Adrenal gland (tissue), 12 donors: ENCODE data around the gene PMVK. TPM values are rescaled to one million over a fixed set of nuclear protein-coding genes. Genes with fewer than 3 reads are reported as not detected.

Experiments
- DNase-seq, 7 donors: peaks; one replicate each; pipeline ENCODE4 v3.0.0-alpha.2; 2019 to 2020
- H3K27ac ChIP-seq, 5 donors: fragments of 200-600 bp; sonication (generic) in 4 of 5; 1 replicate in 3 of 5; 2 replicates in 2 of 5; pipeline versions ENCODE4 v1.5.1 to v1.8.0; 2016 to 2020; ENCODE audit warnings: mild to moderate bottlenecking in 1 of 5
- H3K27me3 ChIP-seq: fragments of 200-600 bp; 2 replicates; pipeline ENCODE4 v1.8.0; 2021
- H3K36me3 ChIP-seq, 2 donors: fragments of 200-600 bp; replicated peaks in 1 of 2; 1 replicate in 1 of 2; 2 replicates in 1 of 2; pipeline versions ENCODE4 v1.5.1 to v1.8.0; 2018 to 2022
- H3K4me1 ChIP-seq, 2 donors: fragments of 200-600 bp; replicated peaks in 1 of 2; 1 replicate in 1 of 2; 2 replicates in 1 of 2; pipeline versions ENCODE4 v1.5.1 to v1.8.0; 2018 to 2021
- H3K4me3 ChIP-seq, 4 donors: fragments of 200-600 bp; sonication (generic) in 3 of 4; one replicate each; pipeline ENCODE4 v1.5.1; 2016 to 2018
- H3K9me3 ChIP-seq, 3 donors: fragments of 200-600 bp; sonication (generic) in 1 of 3; replicated peaks in 1 of 3; 1 replicate in 2 of 3; 2 replicates in 1 of 3; pipeline versions ENCODE4 v1.5.1 to v1.8.0; 2016 to 2021
- POLR2A ChIP-seq, 2 donors: fragments of 450-650 bp; IDR thresholded peaks; one replicate each; pipeline ENCODE4 v1.6.1; 2017; ENCODE audit warnings: antibody characterized with exemption in 2 of 2, mild to moderate bottlenecking in 2 of 2, moderate library complexity in 1 of 2
- WGBS, 4 donors: extraction: QIAGEN DNeasy Blood & Tissue Kit in 2 of 4; methylation state at CpG; one replicate each; pipeline versions ENCODE4 v1.1.5 to v1.1.7; 2013 to 2017; 5-methylcytosine and 5-hydroxymethylcytosine counted together
- intact Hi-C, 2 donors: fragments of 100-400 bp; cut with DNase I; formaldehyde crosslinking; loops; one replicate each; pipeline versions ENCODE4 v1.14.1 to v1.15.0; 2022 to 2023
- polyA plus RNA-seq, 3 donors: library from polyadenylated mRNA; stranded (reverse); fragments of 200-250 nt in 2 of 3; fragments of 350-450 nt in 1 of 3; fragmentation: Illumina TruSeq in 1 of 3; extraction: RNeasy Lipid Tissue Mini Kit (QIAGEN cat#74804) in 1 of 3; gene quantifications; one replicate each; pipeline ENCODE4 v1.2.3, GENCODE V29; 2013 to 2014
- total RNA-seq, 9 donors: library from RNA; depleted of rRNA in 4 of 9; stranded (reverse); fragments of >200 nt in 4 of 9; fragments of 120-200 nt in 1 of 9; fragmentation: NEBNext Ultra II Directional in 1 of 9; extraction: Animal tissue kit (Norgen Biotek cat#: 25700) in 1 of 9; gene quantifications; one replicate each; pipeline versions ENCODE4 v1.1.0 to v1.2.4, GENCODE V29; 2013 to 2023
- TF ChIP-seq, protein P1 (sequence below), 6 experiments: fragments of 450-650 bp in 4 of 6; fragments of 200-600 bp in 2 of 6; sonication (generic) in 1 of 6; IDR thresholded peaks; 1 replicate in 5 of 6; 2 replicates in 1 of 6; pipeline versions ENCODE4 v1.5.1 to v1.8.0; 2016 to 2021; ENCODE audit warnings: antibody characterized with exemption in 6 of 6, mild to moderate bottlenecking in 2 of 6, moderate library complexity in 1 of 6
- donor health status: healthy with polysubstance abuse.
- donor health status: Bipolar disorder and iron deficiency.
- donor health status: DM: yes; HTN: yes; CAD: no.
- donor health status: DM: no; HTN: no; CAD: no.
- donor health status: DM: no; HTN: no; CAD: no.
- donor health status: DM: yes; HTN: yes; CAD: no.

Gene PMVK
- total and polyA plus RNA-seq, 12 donors, result 12.6 to 70.0 (median 41.7) TPM

DNA sequence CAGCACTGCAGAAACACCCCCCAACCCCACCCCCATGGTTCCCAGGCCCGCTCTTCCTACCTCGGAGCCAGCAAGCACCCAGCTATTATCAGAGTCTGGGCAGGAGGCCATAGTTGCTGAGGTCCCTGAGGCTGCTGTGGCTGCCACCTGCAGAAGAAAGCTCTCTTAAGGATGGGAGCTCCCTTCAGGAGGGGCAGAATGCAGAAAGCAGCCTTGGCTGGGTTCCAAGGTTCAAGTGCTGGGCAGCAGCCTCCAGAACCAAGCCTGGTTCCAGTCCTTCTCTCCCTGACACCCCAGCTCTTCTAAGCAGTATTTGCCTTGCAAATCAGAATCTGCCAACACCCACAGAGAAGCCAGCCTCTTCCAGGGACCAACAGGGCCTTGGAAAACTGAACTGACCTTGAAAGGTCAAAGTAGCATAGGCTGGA lies 17.1 kb upstream of the PMVK start:
- Histone ChIP-seq H3K27me3 (no peaks in the 10 kb centered on the region), H3K4me1 (peaks cover 41 to 59% of the 10 kb centered on the region in 2 donors), H3K27ac (peak overlapping the region in 3 of 5 donors; percentile 62 to 84 (median 82)), H3K4me3 (peak overlapping the region in 1 of 4 donors; percentile 5), H3K36me3 (peaks cover 0 to 19% of the 10 kb centered on the region in 2 donors), H3K9me3 (no peaks in the 10 kb centered on the region)
- WGBS, 4 donors, result 31 to 60% (median 49%) methylated on average over 2 of the region's 2 CpGs
- TF ChIP-seq, protein P1, sequence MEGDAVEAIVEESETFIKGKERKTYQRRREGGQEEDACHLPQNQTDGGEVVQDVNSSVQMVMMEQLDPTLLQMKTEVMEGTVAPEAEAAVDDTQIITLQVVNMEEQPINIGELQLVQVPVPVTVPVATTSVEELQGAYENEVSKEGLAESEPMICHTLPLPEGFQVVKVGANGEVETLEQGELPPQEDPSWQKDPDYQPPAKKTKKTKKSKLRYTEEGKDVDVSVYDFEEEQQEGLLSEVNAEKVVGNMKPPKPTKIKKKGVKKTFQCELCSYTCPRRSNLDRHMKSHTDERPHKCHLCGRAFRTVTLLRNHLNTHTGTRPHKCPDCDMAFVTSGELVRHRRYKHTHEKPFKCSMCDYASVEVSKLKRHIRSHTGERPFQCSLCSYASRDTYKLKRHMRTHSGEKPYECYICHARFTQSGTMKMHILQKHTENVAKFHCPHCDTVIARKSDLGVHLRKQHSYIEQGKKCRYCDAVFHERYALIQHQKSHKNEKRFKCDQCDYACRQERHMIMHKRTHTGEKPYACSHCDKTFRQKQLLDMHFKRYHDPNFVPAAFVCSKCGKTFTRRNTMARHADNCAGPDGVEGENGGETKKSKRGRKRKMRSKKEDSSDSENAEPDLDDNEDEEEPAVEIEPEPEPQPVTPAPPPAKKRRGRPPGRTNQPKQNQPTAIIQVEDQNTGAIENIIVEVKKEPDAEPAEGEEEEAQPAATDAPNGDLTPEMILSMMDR (IDR thresholded peaks at IDR 0.05), result no peak
- no peak for TF ChIP-seq POLR2A (IDR thresholded peaks at IDR 0.05)
- peak in 2 of 7 donors; percentile 29 to 39 for DNase-seq
- intact Hi-C loops, result no loop called here

DNA sequence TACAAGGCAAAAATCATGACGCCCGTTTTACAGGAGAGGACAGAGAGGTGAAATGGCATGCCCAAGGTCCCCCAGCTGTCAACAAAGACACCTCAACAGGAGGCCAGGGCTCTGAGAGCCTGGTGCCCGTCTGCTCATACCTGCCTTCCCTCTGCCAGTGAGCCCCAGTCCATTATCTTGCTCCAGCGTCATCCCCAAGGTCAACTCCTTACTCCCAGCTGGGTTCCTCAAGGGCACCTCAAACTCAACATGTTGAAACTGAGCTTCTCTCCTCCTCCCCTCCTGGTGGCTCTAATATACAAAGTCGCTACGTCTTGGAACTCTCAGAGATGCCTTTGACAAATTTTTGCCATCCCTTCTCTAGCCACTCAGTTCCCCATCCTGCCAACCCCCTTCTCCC lies 16.1 kb upstream of the PMVK start:
- peak overlapping the region; percentile 13 to 84 (median 62) for H3K27ac ChIP-seq
- H3K4me1 ChIP-seq, result peaks cover 41 to 59% of the 10 kb centered on the region in 2 donors
- DNase-seq, result peak in 6 of 7 donors; percentile 68 to 78 (median 75)
- TF ChIP-seq POLR2A (IDR thresholded peaks at IDR 0.05), result no peak
- TF ChIP-seq, protein P1 (IDR thresholded peaks at IDR 0.05), result no peak
- no peaks in the 10 kb centered on the region for H3K9me3 ChIP-seq
- no peaks in the 10 kb centered on the region for H3K27me3 ChIP-seq
- intact Hi-C loops, result no loop called here
- peak overlapping the region in 1 of 4 donors; percentile 5 for H3K4me3 ChIP-seq
- 37 to 54% (median 46%) methylated on average over 6 of the region's 6 CpGs for WGBS, 4 donors
- H3K36me3 ChIP-seq, result peaks cover 0 to 25% of the 10 kb centered on the region in 2 donors

DNA sequence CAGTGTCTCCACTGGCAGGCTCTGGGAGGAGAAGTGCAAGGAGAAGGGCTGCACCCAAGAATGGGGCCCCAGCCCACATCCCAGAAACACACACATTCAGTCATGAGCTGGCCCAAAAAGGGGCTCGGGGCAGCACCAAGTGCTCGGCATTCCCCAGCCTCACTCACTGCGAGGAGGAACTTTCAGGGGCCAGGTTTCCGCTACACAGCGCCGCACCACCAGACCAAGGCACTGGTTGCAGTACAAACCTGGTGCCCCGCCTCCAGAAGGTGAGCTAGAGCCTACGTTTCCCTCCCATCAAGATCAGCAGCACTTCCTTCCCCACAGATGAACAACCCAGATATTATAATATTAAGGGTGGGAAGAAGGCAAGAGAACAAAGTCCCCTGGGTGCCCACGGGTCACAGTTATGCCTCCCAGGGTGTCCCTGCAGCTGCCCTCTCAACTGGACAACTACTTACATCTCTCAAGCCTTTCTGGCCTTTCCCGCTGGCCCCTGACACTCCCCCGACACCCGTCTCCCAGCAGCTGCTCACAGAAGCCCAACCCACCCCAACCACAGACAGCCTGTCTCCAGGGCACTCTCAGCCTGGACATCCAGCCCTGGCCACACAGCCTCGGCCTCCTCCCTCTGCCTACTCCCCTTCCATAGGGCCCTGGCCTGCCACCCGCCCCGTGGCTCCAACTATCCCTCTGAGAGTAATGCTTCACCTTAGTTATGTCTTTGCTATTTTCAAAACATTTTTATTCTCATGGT lies 15.6 kb upstream of the PMVK start:
- H3K4me1 ChIP-seq, result peaks cover 41 to 58% of the 10 kb centered on the region in 2 donors
- TF ChIP-seq, protein P1 (IDR thresholded peaks at IDR 0.05), result no peak
- no peak for TF ChIP-seq POLR2A (IDR thresholded peaks at IDR 0.05)
- H3K27ac ChIP-seq, result peak overlapping the region; percentile 13 to 84 (median 62)
- intact Hi-C loops, result no loop called here
- peak in 4 of 7 donors; percentile 37 to 78 (median 44) for DNase-seq
- 61 to 69% (median 65%) methylated on average over 13 to 15 of the region's 15 CpGs for WGBS, 4 donors
- H3K27me3 ChIP-seq, result no peaks in the 10 kb centered on the region
- H3K36me3 ChIP-seq, result peaks cover 0 to 29% of the 10 kb centered on the region in 2 donors
- no peak overlapping the region for H3K4me3 ChIP-seq
- no peaks in the 10 kb centered on the region for H3K9me3 ChIP-seq

DNA sequence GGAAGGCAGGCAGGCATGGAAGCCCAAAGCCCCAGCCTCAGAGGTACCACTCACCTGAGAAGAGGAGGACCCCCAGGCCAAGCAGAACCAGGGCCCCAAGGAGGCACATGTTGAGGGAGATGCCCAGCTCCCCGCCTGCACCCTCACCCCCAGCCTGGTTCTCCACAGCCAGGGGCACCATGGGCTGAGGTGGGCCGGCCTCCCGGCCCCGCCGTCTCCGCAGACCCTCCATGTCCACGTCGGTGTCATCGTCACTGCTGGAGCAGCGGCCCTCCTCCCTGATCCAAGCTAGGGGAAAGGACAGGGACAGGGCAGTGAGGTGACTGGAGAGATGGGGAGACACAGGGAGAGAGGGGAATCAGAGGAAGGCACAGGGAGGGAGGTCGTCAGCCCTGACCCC lies 11.6 kb upstream of the PMVK start:
- 94 to 97% (median 96%) methylated on average over 5 to 11 of the region's 11 CpGs for WGBS, 4 donors
- intact Hi-C loops, result no loop called here
- Histone ChIP-seq H3K4me3 (no peak overlapping the region), H3K27me3 (no peaks in the 10 kb centered on the region), H3K27ac (no peak overlapping the region), H3K9me3 (no peaks in the 10 kb centered on the region), H3K36me3 (peaks cover 0 to 47% of the 10 kb centered on the region in 2 donors), H3K4me1 (peaks cover 25 to 46% of the 10 kb centered on the region in 2 donors)
- no peak for DNase-seq
- TF ChIP-seq, protein P1 (IDR thresholded peaks at IDR 0.05), result no peak
- TF ChIP-seq POLR2A (IDR thresholded peaks at IDR 0.05), result no peak
